ENCODE results near the gene FAM83F.
"Not testable (repeated sequence)": the region's sequence is repeated elsewhere in the genome, so short reads cannot be mapped to it uniquely, and the experiment has no call there.

Gene FAM83F

GRCh38 chr22:39990686-39991085 is 4.1 kb upstream of the FAM83F start:
- ATAC-seq = no peak
- TF ChIP-seq PATZ1 (CRISPR knock-in tag; IDR thresholded peaks at IDR 0.05; ENCODE audit: borderline replicate concordance) (no peak), ESRRG (CRISPR knock-in tag; IDR thresholded peaks at IDR 0.05) (no peak)

DNA sequence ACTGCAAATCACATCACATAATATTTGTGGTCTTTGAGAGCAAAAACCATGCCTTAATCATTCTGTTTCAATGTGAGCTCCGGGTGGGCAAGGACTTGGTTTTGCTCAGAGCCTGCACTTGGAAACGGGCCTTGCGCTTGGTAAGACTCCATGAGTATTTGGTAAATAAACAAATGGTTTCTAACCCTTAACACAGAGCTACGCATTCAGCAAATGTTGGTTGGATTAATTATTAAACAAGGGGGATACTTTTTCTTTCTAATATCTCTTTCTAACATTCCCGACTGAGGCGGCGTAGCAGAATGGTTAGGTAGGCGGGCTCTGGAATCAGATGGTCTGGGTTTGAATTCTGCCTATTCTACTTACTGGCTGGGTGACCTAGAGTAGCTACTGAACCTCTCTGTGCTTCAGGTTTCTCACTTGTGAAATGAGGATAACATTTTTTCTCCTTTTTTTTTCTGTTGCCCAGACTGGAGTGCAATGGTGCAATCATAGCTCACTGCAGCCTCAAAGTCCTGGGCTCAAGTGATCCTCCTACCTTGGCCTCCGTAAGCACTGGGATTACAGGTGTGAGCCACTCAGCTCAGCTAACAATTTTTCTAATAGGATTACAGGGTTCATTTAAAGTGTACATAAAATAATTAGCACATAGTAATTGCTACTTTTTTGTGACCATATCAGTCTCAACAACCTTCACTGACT is 3.4 kb upstream of the FAM83F start:
- no peak for ATAC-seq
- TF ChIP-seq ZNF8 (CRISPR knock-in tag; IDR thresholded peaks at IDR 0.05) (no peak), OSR1 (CRISPR knock-in tag; IDR thresholded peaks at IDR 0.05) (no peak), ZNF70 (CRISPR knock-in tag; IDR thresholded peaks at IDR 0.05) (no peak), BACH2 (CRISPR knock-in tag; IDR thresholded peaks at IDR 0.05; ENCODE audit: borderline replicate concordance) (no peak), CSDC2 (CRISPR knock-in tag; IDR thresholded peaks at IDR 0.05) (no peak), ZFP30 (CRISPR knock-in tag; IDR thresholded peaks at IDR 0.05) (no peak), CREB5 (CRISPR knock-in tag; IDR thresholded peaks at IDR 0.05; ENCODE audit: low read depth) (no peak), CSRNP3 (CRISPR knock-in tag; IDR thresholded peaks at IDR 0.05) (no peak), ZC3H10 (CRISPR knock-in tag; IDR thresholded peaks at IDR 0.05) (no peak), TSHZ2 (CRISPR knock-in tag; IDR thresholded peaks at IDR 0.05) (no peak), TOX (CRISPR knock-in tag; IDR thresholded peaks at IDR 0.05; ENCODE audit: borderline replicate concordance) (no peak)

- TF ChIP-seq PATZ1 (CRISPR knock-in tag; IDR thresholded peaks at IDR 0.05; ENCODE audit: borderline replicate concordance) = no peak
- no peak for TF ChIP-seq POU6F1 (CRISPR knock-in tag; IDR thresholded peaks at IDR 0.05; ENCODE audit: borderline replicate concordance, low read depth)
- TF ChIP-seq ISL1 (CRISPR knock-in tag; IDR thresholded peaks at IDR 0.05) = no peak
- TF ChIP-seq SNAI2 (CRISPR knock-in tag; IDR thresholded peaks at IDR 0.05) = no peak
- TF ChIP-seq ZNF8 (CRISPR knock-in tag; IDR thresholded peaks at IDR 0.05) = no peak
- no peak for TF ChIP-seq BACH2 (CRISPR knock-in tag; IDR thresholded peaks at IDR 0.05; ENCODE audit: borderline replicate concordance)
- TF ChIP-seq CREB5 (CRISPR knock-in tag; IDR thresholded peaks at IDR 0.05; ENCODE audit: low read depth) = no peak
- no peak for ATAC-seq
Observed at GRCh38 chr22:39992088-39992826, 2.5 kb upstream of the FAM83F start.

DNA sequence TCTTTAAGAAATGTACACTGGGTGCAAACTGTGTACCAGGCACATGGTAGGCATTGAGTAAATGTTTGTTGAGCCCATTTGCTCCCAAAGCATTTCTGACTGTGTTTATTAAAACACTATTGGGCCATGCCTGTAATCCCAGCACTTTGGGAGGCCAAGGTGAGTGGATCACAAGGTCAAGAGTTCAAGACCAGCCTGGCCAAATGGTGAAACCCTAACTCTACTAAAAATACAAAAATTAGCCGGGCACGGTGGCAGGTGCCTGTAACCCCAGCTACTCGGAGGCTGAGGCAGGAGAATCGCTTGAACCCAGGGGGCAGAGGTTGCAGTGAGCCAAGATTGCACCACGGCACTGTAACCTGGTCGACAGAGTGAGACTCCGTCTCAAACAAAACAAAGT is 1.9 kb upstream of the FAM83F start:
- ATAC-seq = not testable (repeated sequence)
